Measurements from ENCODE around the gene BDKRB2. TPM values are rescaled to one million over a fixed set of nuclear protein-coding genes. Genes with fewer than 3 reads are reported as not detected.

Gene BDKRB2
- total and polyA plus RNA-seq, 2 donors (not counting 1 experiment from before 2014, with no cell fraction given), result not detected

DNA sequence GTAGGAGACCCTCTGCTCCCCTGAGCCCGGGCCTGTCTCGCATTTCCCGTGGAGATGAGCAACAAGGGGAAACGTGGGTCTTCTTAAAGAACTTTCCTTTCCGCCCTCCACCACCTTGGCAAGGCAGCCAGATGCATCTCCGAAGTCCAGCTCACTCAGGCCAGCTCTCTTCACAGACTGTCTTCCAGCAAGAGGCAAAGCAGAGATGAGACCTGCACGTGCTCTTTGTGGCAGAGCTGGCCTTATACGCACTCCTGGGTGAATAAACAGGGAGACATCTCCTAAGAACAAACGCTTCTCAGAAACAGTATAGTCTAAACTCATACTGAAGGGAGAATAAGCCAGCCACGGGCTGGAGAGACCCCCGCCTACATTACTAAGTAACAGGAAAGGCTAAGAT, 50.0 kb downstream of the BDKRB2 start:
- POLR2A ChIA-PET, result no interaction called here
- H3K4me1 Mint-ChIP-seq, result no peaks in the 10 kb centered on the region
- H3K9ac ChIP-seq (ENCODE audit: low read length), result no peak overlapping the region
- no peak overlapping the region for H3K4me2 ChIP-seq (replicated peaks; ENCODE audit: low read depth, low read length, poor library complexity, severe bottlenecking)
- H3K27me3 Mint-ChIP-seq, result peaks cover 46% of the 10 kb centered on the region
- no peaks in the 10 kb centered on the region for H3K79me2 ChIP-seq (ENCODE audit: control insufficient read depth, insufficient read depth, low read length)
- no peaks in the 10 kb centered on the region for H3K4me1 ChIP-seq (ENCODE audit: control insufficient read depth in 2 of 2, insufficient read depth in 2 of 2, low read length in 2 of 2)
- H3K9me3 ChIP-seq (ENCODE audit: control extremely low read depth in 1 of 3, control insufficient read depth in 2 of 3, insufficient read depth in 1 of 3, low read length in 2 of 3), result no peaks in the 10 kb centered on the region
- H3K9me3 Mint-ChIP-seq (ENCODE audit: insufficient read depth), result no peaks in the 10 kb centered on the region
- H2AFZ ChIP-seq (ENCODE audit: insufficient read depth, low read depth, low read length, poor library complexity, severe bottlenecking), result no peak overlapping the region
- no peak overlapping the region for H3K27ac ChIP-seq (ENCODE audit: low read length in 2 of 2)
- H3K4me3 ChIP-seq (ENCODE audit: control extremely low read depth in 1 of 5, extremely low read depth in 1 of 5, insufficient read depth in 1 of 5, low read depth in 2 of 5, low read length in 4 of 5), result no peak overlapping the region
- H3K27me3 ChIP-seq (replicated peaks in 1 of 4; ENCODE audit: control extremely low read depth in 1 of 4, control insufficient read depth in 3 of 4, insufficient read depth in 4 of 4, low read length in 3 of 4), result peaks cover 0 to 13% (median 2%) of the 10 kb centered on the region in 4 experiments
- H3K4me3 Mint-ChIP-seq, result no peak overlapping the region
- TF ChIP-seq, protein P1, sequence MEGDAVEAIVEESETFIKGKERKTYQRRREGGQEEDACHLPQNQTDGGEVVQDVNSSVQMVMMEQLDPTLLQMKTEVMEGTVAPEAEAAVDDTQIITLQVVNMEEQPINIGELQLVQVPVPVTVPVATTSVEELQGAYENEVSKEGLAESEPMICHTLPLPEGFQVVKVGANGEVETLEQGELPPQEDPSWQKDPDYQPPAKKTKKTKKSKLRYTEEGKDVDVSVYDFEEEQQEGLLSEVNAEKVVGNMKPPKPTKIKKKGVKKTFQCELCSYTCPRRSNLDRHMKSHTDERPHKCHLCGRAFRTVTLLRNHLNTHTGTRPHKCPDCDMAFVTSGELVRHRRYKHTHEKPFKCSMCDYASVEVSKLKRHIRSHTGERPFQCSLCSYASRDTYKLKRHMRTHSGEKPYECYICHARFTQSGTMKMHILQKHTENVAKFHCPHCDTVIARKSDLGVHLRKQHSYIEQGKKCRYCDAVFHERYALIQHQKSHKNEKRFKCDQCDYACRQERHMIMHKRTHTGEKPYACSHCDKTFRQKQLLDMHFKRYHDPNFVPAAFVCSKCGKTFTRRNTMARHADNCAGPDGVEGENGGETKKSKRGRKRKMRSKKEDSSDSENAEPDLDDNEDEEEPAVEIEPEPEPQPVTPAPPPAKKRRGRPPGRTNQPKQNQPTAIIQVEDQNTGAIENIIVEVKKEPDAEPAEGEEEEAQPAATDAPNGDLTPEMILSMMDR (IDR thresholded peaks at IDR 0.05), result no peak
- TF ChIP-seq EZH2 (IDR thresholded peaks at IDR 0.05; ENCODE audit: borderline replicate concordance, insufficient read depth, low read depth, low read length, poor library complexity, severe bottlenecking), result no peak
- intact Hi-C loops (cut with micrococcal nuclease), result no loop called here
- no peaks in the 10 kb centered on the region for H3K36me3 ChIP-seq (replicated peaks in 1 of 2; ENCODE audit: control extremely low read depth in 1 of 2, control insufficient read depth in 1 of 2, extremely low read depth in 1 of 2, insufficient read depth in 2 of 2, low read length in 1 of 2)
- 76% methylated on average over 6 of the region's 11 CpGs for WGBS (ENCODE audit: insufficient coverage)
- DNase-seq (no peak), ATAC-seq (ENCODE audit: low read depth) (no peak)
- H4K20me1 ChIP-seq (ENCODE audit: control insufficient read depth, insufficient read depth, low read length, poor library complexity, severe bottlenecking), result no peaks in the 10 kb centered on the region
- CTCF ChIA-PET, result no interaction called here
- H3K27ac Mint-ChIP-seq, result no peak overlapping the region

DNA sequence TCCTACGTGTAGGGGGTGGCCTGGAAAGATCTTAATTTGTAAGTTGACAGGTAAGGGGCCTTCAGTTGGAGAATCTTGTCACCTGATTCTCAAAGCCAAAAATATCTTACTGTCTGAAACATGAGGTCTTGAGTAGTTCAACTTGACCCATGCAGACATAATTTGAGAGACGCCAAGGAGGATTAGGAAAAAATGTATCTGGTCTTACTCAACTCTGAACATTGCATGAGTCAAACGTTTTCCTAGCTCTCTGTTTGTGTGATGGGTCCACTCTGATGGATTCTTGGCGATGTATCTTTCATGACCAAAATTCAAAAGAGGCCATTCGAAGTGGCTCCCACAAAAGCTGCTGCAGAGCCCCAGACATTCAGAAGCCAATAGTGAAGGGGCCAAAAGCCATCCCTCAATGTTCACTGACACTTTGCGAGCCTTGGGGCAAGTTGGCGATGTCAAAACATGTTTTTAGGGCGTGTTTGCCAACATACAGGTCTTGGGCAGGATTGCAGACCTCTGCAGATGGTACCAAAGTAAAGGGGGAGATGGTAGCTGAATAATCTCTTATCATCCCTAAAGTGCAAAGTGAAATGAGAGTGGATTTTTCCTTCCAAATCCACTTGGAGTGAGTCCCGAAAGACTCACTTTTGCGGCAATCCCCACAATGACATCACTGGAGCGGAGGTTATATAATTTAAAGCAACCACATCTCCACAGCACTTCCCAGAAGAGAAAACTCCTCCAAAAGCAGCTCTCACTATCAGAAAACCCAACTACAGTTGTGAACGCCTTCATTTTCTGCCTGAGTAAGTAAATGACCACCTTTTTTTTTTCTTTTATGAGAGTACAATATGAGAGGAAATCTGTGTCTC, 51.1 kb downstream of the BDKRB2 start, which contains the start of gene BDKRB1:
Gene BDKRB1, plus strand, starts transcription at position 710 of the 866 bp plus-strand sequence. CDS start 7,473 bp downstream, outside the sequence.
- CTCF ChIA-PET, result no interaction called here
- Mint-ChIP-seq H3K4me3 (no peak within 1 kb of the TSS), H3K27ac (no peak within 1 kb of the TSS), H3K27me3 (peaks cover 45% of the 10 kb centered on the region), H3K4me1 (no peaks in the 10 kb centered on the region), H3K9me3 (ENCODE audit: insufficient read depth) (no peaks in the 10 kb centered on the region)
- no peak within 1 kb of the TSS for H3K4me3 ChIP-seq (ENCODE audit: control extremely low read depth in 1 of 5, extremely low read depth in 1 of 5, insufficient read depth in 1 of 5, low read depth in 2 of 5, low read length in 4 of 5)
- H3K79me2 ChIP-seq (ENCODE audit: control insufficient read depth, insufficient read depth, low read length), result no peaks in the 10 kb centered on the region
- POLR2A ChIA-PET, result no interaction called here
- peaks cover 0 to 14% (median 2%) of the 10 kb centered on the region in 4 experiments for H3K27me3 ChIP-seq (replicated peaks in 1 of 4; ENCODE audit: control extremely low read depth in 1 of 4, control insufficient read depth in 3 of 4, insufficient read depth in 4 of 4, low read length in 3 of 4)
- no peak within 1 kb of the TSS for H2AFZ ChIP-seq (ENCODE audit: insufficient read depth, low read depth, low read length, poor library complexity, severe bottlenecking)
- H3K9me3 ChIP-seq (ENCODE audit: control extremely low read depth in 1 of 3, control insufficient read depth in 2 of 3, insufficient read depth in 1 of 3, low read length in 2 of 3), result no peaks in the 10 kb centered on the region
- ATAC-seq (ENCODE audit: low read depth), result no peak
- no peak within 1 kb of the TSS for H3K9ac ChIP-seq (ENCODE audit: low read length)
- no peak for DNase-seq
- H3K36me3 ChIP-seq (replicated peaks in 1 of 2; ENCODE audit: control extremely low read depth in 1 of 2, control insufficient read depth in 1 of 2, extremely low read depth in 1 of 2, insufficient read depth in 2 of 2, low read length in 1 of 2), result no peaks in the 10 kb centered on the region
- no peak within 1 kb of the TSS for H3K4me2 ChIP-seq (replicated peaks; ENCODE audit: low read depth, low read length, poor library complexity, severe bottlenecking)
- H3K27ac ChIP-seq (ENCODE audit: low read length in 2 of 2), result no peak within 1 kb of the TSS
- WGBS (ENCODE audit: insufficient coverage), result 75% methylated on average over 6 of the region's 12 CpGs
- no peak for TF ChIP-seq EZH2 (IDR thresholded peaks at IDR 0.05; ENCODE audit: borderline replicate concordance, insufficient read depth, low read depth, low read length, poor library complexity, severe bottlenecking)
- TF ChIP-seq, protein P1 (IDR thresholded peaks at IDR 0.05), result no peak
- intact Hi-C loops (cut with micrococcal nuclease), result no loop called here
- no peaks in the 10 kb centered on the region for H4K20me1 ChIP-seq (ENCODE audit: control insufficient read depth, insufficient read depth, low read length, poor library complexity, severe bottlenecking)
- H3K4me1 ChIP-seq (ENCODE audit: control insufficient read depth in 2 of 2, insufficient read depth in 2 of 2, low read length in 2 of 2), result no peaks in the 10 kb centered on the region

Measured in B cell (primary cell).